ENCODE measurements around the gene GMNC.
"Not testable (repeated sequence)": the region's sequence is repeated elsewhere in the genome, so short reads cannot be mapped to it uniquely, and the experiment has no call there.

The GMNC gene

DNA sequence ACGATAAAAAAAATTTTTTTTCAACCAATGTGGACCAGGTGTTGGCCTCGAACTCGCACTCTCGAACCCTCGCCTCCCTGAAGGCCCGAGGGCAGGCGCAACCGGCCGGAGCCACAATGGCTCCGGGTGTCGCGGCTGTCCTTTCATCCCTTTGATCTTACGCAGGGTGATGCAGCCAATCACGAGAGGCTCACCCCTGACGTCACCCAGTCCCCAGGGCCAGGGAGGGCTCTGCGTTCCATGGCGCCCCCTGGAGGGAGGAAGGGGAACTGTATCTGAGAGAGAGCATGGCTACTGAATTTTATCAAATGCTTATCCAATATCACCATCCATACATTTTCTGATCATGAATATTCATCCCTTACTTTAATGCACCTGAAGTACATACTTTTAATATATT is 15.4 kb upstream of the GMNC start:
- TF ChIP-seq EZH2 (IDR thresholded peaks at IDR 0.05; ENCODE audit: borderline replicate concordance, low read length): no peak
- TF ChIP-seq, protein P1, sequence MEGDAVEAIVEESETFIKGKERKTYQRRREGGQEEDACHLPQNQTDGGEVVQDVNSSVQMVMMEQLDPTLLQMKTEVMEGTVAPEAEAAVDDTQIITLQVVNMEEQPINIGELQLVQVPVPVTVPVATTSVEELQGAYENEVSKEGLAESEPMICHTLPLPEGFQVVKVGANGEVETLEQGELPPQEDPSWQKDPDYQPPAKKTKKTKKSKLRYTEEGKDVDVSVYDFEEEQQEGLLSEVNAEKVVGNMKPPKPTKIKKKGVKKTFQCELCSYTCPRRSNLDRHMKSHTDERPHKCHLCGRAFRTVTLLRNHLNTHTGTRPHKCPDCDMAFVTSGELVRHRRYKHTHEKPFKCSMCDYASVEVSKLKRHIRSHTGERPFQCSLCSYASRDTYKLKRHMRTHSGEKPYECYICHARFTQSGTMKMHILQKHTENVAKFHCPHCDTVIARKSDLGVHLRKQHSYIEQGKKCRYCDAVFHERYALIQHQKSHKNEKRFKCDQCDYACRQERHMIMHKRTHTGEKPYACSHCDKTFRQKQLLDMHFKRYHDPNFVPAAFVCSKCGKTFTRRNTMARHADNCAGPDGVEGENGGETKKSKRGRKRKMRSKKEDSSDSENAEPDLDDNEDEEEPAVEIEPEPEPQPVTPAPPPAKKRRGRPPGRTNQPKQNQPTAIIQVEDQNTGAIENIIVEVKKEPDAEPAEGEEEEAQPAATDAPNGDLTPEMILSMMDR (IDR thresholded peaks at IDR 0.05; ENCODE audit: low read length): peak; percentile 58
- no peaks in the 10 kb centered on the region for H3K36me3 ChIP-seq (ENCODE audit: insufficient read depth, low read length)
- H4K20me1 ChIP-seq (ENCODE audit: insufficient read depth, low read length): no peaks in the 10 kb centered on the region
- no peaks in the 10 kb centered on the region for H3K4me1 ChIP-seq (ENCODE audit: insufficient read depth, low read length, severe bottlenecking)
- H3K27me3 ChIP-seq (ENCODE audit: insufficient read depth, low read length): no peaks in the 10 kb centered on the region
- H3K9me2 ChIP-seq (ENCODE audit: low read depth, low read length): no peaks in the 10 kb centered on the region
- no peak overlapping the region for H3K27ac ChIP-seq (ENCODE audit: low read depth, low read length, poor library complexity, severe bottlenecking)
- H3K79me2 ChIP-seq (ENCODE audit: insufficient read depth, low read length): no peaks in the 10 kb centered on the region
- no peak overlapping the region for H2AFZ ChIP-seq (ENCODE audit: low read length)
- H3K4me2 ChIP-seq (ENCODE audit: low read length): no peak overlapping the region
- no peak overlapping the region for H3K9ac ChIP-seq (ENCODE audit: low read length)
- H3F3A ChIP-seq (ENCODE audit: insufficient read depth, low read length): no peaks in the 10 kb centered on the region
- H3K4me3 ChIP-seq (ENCODE audit: low read depth, low read length, poor library complexity, severe bottlenecking): no peak overlapping the region
- H3K9me3 ChIP-seq (ENCODE audit: low read length): no peaks in the 10 kb centered on the region

DNA sequence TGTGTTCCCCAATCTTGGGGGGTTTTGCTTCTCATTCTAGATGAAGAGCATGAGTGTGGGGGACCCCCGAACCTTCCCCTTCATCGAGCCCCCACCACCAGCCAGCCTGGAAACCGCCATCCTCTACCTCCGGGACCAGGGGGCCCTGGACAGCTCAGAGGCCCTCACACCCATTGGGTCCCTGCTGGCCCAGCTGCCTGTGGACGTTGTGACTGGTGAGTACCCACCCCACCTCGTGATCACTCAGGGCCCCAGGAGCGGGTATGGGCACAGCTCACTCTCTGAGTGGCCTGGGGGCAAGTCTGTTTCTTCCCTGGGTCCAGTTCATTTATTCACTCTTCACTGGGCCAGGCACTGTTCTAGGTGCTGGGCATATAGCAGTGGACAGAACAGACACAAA is 13.9 kb upstream of the GMNC start:
- not testable (repeated sequence) for H3K9me3 ChIP-seq (ENCODE audit: low read length); H3K9ac ChIP-seq (ENCODE audit: low read length); H3K9me2 ChIP-seq (ENCODE audit: low read depth, low read length); H3K27ac ChIP-seq (ENCODE audit: low read depth, low read length, poor library complexity, severe bottlenecking); H4K20me1 ChIP-seq (ENCODE audit: insufficient read depth, low read length); H3K4me3 ChIP-seq (ENCODE audit: low read depth, low read length, poor library complexity, severe bottlenecking); H3K4me1 ChIP-seq (ENCODE audit: insufficient read depth, low read length, severe bottlenecking); H3F3A ChIP-seq (ENCODE audit: insufficient read depth, low read length); H3K36me3 ChIP-seq (ENCODE audit: insufficient read depth, low read length); H3K79me2 ChIP-seq (ENCODE audit: insufficient read depth, low read length); H3K4me2 ChIP-seq (ENCODE audit: low read length); H3K27me3 ChIP-seq (ENCODE audit: insufficient read depth, low read length); H2AFZ ChIP-seq (ENCODE audit: low read length)

DNA sequence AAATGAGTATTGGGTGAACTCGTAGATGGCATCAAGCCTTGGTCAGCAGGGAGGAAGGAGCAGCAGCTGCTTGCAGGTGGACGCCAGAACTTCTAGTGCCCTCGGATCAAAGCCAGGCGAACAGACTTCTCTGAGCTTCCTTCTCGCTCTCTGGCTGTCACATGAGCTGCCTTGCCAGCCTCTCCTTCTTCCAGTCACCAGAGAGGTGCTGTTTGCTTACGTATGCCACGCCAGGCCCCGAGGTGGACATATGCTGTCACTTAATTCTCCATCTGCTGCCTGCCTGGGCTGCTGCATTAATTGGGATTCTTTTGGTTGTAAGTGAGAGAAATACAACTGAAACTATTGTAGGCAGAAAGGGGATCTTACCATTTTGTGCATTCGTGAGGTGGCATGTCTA is 12.6 kb upstream of the GMNC start:
- H3K9ac ChIP-seq (ENCODE audit: low read length); H3K4me2 ChIP-seq (ENCODE audit: low read length); H3F3A ChIP-seq (ENCODE audit: insufficient read depth, low read length); H3K4me3 ChIP-seq (ENCODE audit: low read depth, low read length, poor library complexity, severe bottlenecking); H3K79me2 ChIP-seq (ENCODE audit: insufficient read depth, low read length); H3K9me2 ChIP-seq (ENCODE audit: low read depth, low read length); H3K4me1 ChIP-seq (ENCODE audit: insufficient read depth, low read length, severe bottlenecking); H3K36me3 ChIP-seq (ENCODE audit: insufficient read depth, low read length); H2AFZ ChIP-seq (ENCODE audit: low read length); H3K27ac ChIP-seq (ENCODE audit: low read depth, low read length, poor library complexity, severe bottlenecking); H3K27me3 ChIP-seq (ENCODE audit: insufficient read depth, low read length); H3K9me3 ChIP-seq (ENCODE audit: low read length); H4K20me1 ChIP-seq (ENCODE audit: insufficient read depth, low read length): not testable (repeated sequence)

DNA sequence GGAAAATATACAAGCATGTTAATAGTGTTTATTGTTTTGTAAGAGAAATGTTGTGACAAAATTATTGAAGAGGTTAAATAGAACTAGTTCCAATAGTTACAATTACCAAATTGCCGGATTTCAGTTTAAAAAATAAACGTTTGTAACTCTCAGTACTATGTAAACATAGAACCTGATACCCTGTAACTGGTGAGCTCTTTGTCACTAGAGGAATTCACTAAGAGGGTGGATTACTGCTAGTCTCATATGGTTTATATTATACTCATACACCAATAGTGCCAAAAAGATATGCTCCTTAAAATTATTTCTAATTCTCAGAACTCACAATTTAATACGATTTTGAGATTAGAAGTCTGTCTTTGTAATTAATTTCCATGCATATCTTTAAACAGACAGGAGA is 7.6 kb upstream of the GMNC start:
- H3K27me3 ChIP-seq (ENCODE audit: insufficient read depth, low read length): no peaks in the 10 kb centered on the region
- H3K4me2 ChIP-seq (ENCODE audit: low read length): no peak overlapping the region
- no peak for TF ChIP-seq EZH2 (IDR thresholded peaks at IDR 0.05; ENCODE audit: borderline replicate concordance, low read length)
- TF ChIP-seq, protein P1 (IDR thresholded peaks at IDR 0.05; ENCODE audit: low read length): no peak
- no peak overlapping the region for H3K9ac ChIP-seq (ENCODE audit: low read length)
- no peak overlapping the region for H2AFZ ChIP-seq (ENCODE audit: low read length)
- no peaks in the 10 kb centered on the region for H3K9me2 ChIP-seq (ENCODE audit: low read depth, low read length)
- H3K27ac ChIP-seq (ENCODE audit: low read depth, low read length, poor library complexity, severe bottlenecking): no peak overlapping the region
- no peaks in the 10 kb centered on the region for H3K36me3 ChIP-seq (ENCODE audit: insufficient read depth, low read length)
- H3K9me3 ChIP-seq (ENCODE audit: low read length): no peaks in the 10 kb centered on the region
- no peaks in the 10 kb centered on the region for H3K79me2 ChIP-seq (ENCODE audit: insufficient read depth, low read length)
- H3K4me1 ChIP-seq (ENCODE audit: insufficient read depth, low read length, severe bottlenecking): no peaks in the 10 kb centered on the region
- H3K4me3 ChIP-seq (ENCODE audit: low read depth, low read length, poor library complexity, severe bottlenecking): no peak overlapping the region
- H4K20me1 ChIP-seq (ENCODE audit: insufficient read depth, low read length): no peaks in the 10 kb centered on the region
- no peaks in the 10 kb centered on the region for H3F3A ChIP-seq (ENCODE audit: insufficient read depth, low read length)

All from OCI-LY1 (cell line).